HEK293 (cell line): Measurements from ENCODE around the gene RPL23.

Experiments used
- EGR2 ChIP-seq: fragments of 450-650 bp; formaldehyde crosslinking; IDR thresholded peaks from 2 replicates; pipeline ENCODE4 v1.5.1; 2016; ENCODE audit warnings: low read depth, missing biosample characterization, missing genetic modification characterization
- HOXC10 ChIP-seq: sonication (generic); formaldehyde crosslinking; IDR thresholded peaks from 2 replicates; pipeline ENCODE4 v1.8.1; 2023; ENCODE audit warnings: mild to moderate bottlenecking, missing genetic modification reagents
- KLF9 ChIP-seq: fragments of 450-650 bp; formaldehyde crosslinking; IDR thresholded peaks from 2 replicates; pipeline ENCODE4 v1.5.1; 2016; ENCODE audit warnings: missing biosample characterization, missing genetic modification characterization, low read depth
- REPIN1 ChIP-seq: fragments of 450-650 bp; formaldehyde crosslinking; IDR thresholded peaks from 2 replicates; pipeline ENCODE4 v1.5.1; 2017; ENCODE audit warnings: missing biosample characterization, missing genetic modification characterization, low read depth
- SALL2 ChIP-seq: fragments of 450-650 bp; formaldehyde crosslinking; IDR thresholded peaks from 2 replicates; pipeline ENCODE4 v1.5.0; 2017; ENCODE audit warnings: missing biosample characterization, mild to moderate bottlenecking, missing genetic modification characterization, borderline replicate concordance
- TCF7L2 ChIP-seq: IDR thresholded peaks from 2 replicates; pipeline ENCODE4 v1.6.1; 2011; ENCODE audit warnings: low read depth, mild to moderate bottlenecking, inconsistent platforms, low read length, moderate library complexity, borderline replicate concordance
- ZBTB21 ChIP-seq: fragments of 450-650 bp; formaldehyde crosslinking; IDR thresholded peaks from 2 replicates; pipeline ENCODE4 v1.5.1; 2017; ENCODE audit warnings: missing biosample characterization, missing genetic modification characterization
- ZEB2 ChIP-seq: fragments of 450-650 bp; formaldehyde crosslinking; IDR thresholded peaks from 2 replicates; pipeline ENCODE4 v1.5.1; 2016; ENCODE audit warnings: missing biosample characterization, missing genetic modification characterization
- ZFP69B ChIP-seq: fragments of 450-650 bp; formaldehyde crosslinking; IDR thresholded peaks from 2 replicates; pipeline ENCODE4 v1.5.1; 2016; ENCODE audit warnings: missing biosample characterization, missing genetic modification characterization
- ZNF121 ChIP-seq: fragments of 450-650 bp; formaldehyde crosslinking; IDR thresholded peaks from 2 replicates; pipeline ENCODE4 v1.5.1; 2016; ENCODE audit warnings: missing biosample characterization, missing genetic modification characterization
- ZNF140 ChIP-seq: fragments of 450-650 bp; formaldehyde crosslinking; IDR thresholded peaks from 2 replicates; pipeline ENCODE4 v1.5.1; 2016; ENCODE audit warnings: missing biosample characterization, missing genetic modification characterization
- ZNF146 ChIP-seq: fragments of 450-650 bp; formaldehyde crosslinking; IDR thresholded peaks from 2 replicates; pipeline ENCODE4 v1.5.1; 2016; ENCODE audit warnings: missing biosample characterization, missing genetic modification characterization
- ZNF324 ChIP-seq: fragments of 450-650 bp; formaldehyde crosslinking; IDR thresholded peaks from 2 replicates; pipeline ENCODE4 v1.5.1; 2016; ENCODE audit warnings: missing biosample characterization, missing genetic modification characterization
- ZNF391 ChIP-seq: fragments of 450-650 bp; formaldehyde crosslinking; IDR thresholded peaks from 2 replicates; pipeline ENCODE4 v1.5.1; 2016; ENCODE audit warnings: low read depth, missing biosample characterization, missing genetic modification characterization, borderline replicate concordance
- ZNF416 ChIP-seq: fragments of 450-650 bp; formaldehyde crosslinking; IDR thresholded peaks from 2 replicates; pipeline ENCODE4 v1.5.1; 2016; ENCODE audit warnings: missing biosample characterization, missing genetic modification characterization
- ZNF521 ChIP-seq: fragments of 450-650 bp; formaldehyde crosslinking; IDR thresholded peaks from 2 replicates; pipeline ENCODE4 v1.5.1; 2017; ENCODE audit warnings: missing biosample characterization, mild to moderate bottlenecking, missing genetic modification characterization
- ZNF544 ChIP-seq: fragments of 450-650 bp; formaldehyde crosslinking; IDR thresholded peaks from 2 replicates; pipeline ENCODE4 v1.5.0; 2017; ENCODE audit warnings: missing biosample characterization, missing genetic modification characterization
- ZNF555 ChIP-seq: fragments of 450-650 bp; formaldehyde crosslinking; conservative IDR thresholded peaks from 2 replicates; pipeline ENCODE4 v1.5.1; 2017; ENCODE audit warnings: missing biosample characterization, mild to moderate bottlenecking, missing genetic modification characterization, inconsistent platforms
- ZNF629 ChIP-seq: fragments of 450-650 bp; formaldehyde crosslinking; IDR thresholded peaks from 2 replicates; pipeline ENCODE4 v1.5.1; 2017; ENCODE audit warnings: missing biosample characterization, missing genetic modification characterization
- ZNF654 ChIP-seq: fragments of 450-650 bp; formaldehyde crosslinking; IDR thresholded peaks from 2 replicates; pipeline ENCODE4 v1.5.1; 2016; ENCODE audit warnings: low read depth, missing biosample characterization, missing genetic modification characterization
- ZNF785 ChIP-seq: fragments of 450-650 bp; formaldehyde crosslinking; IDR thresholded peaks from 2 replicates; pipeline ENCODE4 v1.5.1; 2016; ENCODE audit warnings: missing biosample characterization, missing genetic modification characterization
- ZSCAN23 ChIP-seq: fragments of 450-650 bp; formaldehyde crosslinking; IDR thresholded peaks from 2 replicates; pipeline ENCODE4 v1.5.1; 2016; ENCODE audit warnings: missing biosample characterization, missing genetic modification characterization
- TF ChIP-seq, protein P1 (sequence below): fragments of 450-650 bp; formaldehyde crosslinking; IDR thresholded peaks from 2 replicates; pipeline ENCODE4 v1.5.1; 2016; ENCODE audit warnings: missing biosample characterization, missing genetic modification characterization
- TF ChIP-seq, protein P2 (sequence below): fragments of 450-650 bp; formaldehyde crosslinking; IDR thresholded peaks from 2 replicates; pipeline ENCODE4 v1.5.1; 2016; ENCODE audit warnings: missing biosample characterization, missing genetic modification characterization
- TF ChIP-seq, protein P3 (sequence below): fragments of 450-650 bp; formaldehyde crosslinking; IDR thresholded peaks from 2 replicates; pipeline ENCODE4 v1.5.0; 2017; ENCODE audit warnings: missing biosample characterization, missing genetic modification characterization, borderline replicate concordance
- TF ChIP-seq, protein P4 (sequence below): fragments of 450-650 bp; formaldehyde crosslinking; IDR thresholded peaks from 2 replicates; pipeline ENCODE4 v1.5.1; 2016; ENCODE audit warnings: missing biosample characterization, missing genetic modification characterization
- TF ChIP-seq, protein P5 (sequence below): fragments of 450-650 bp; formaldehyde crosslinking; IDR thresholded peaks from 2 replicates; pipeline ENCODE4 v1.5.1; 2016; ENCODE audit warnings: missing biosample characterization, missing genetic modification characterization

The RPL23 gene

DNA sequence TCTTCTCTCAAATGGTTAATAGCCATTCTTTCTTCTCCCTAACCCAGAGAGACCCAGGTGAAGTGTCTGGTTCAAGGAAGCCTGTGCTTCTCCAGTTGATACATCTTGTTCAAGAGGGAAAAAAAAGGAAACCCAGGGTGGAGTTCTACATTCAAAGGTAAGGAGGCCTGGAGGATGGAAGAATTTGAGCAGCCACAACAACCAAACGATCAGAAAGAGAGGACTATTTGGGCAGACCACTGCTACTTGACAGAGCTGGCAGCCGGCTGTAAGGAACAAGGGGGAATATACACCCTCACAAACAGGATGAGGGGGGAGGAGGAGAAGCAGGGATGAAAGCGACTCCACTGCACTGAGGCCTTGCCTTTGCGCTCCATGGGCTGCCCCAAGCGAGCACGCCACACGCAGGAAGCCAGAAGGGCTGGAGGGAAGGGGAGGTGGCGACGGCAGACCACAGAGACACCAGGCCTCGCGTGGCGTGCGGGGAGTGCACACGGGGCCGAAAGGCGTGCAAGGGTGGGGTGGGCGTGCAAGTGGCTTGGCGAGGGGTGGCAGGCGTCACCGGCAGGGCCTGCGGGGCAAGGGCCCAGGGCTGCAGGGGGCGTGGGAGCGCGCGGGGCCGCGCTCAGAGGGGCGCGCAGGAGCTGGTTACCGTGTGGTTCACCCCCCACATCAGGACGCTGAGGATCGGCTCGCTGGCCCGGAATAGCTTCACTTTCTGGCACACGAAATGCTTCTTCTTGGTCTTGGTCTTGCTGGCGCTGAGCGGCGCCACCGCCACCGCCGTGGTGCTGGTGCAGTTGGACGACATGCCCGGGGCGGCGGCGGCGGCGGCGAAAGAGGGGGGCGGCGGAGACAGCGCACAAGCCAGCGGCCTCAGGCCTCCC is 54.7 kb downstream of the RPL23 start (continued):
- TF ChIP-seq ZSCAN23 (tag by site-specific recombination) = no peak
- TF ChIP-seq ZNF324 = no peak
- 0 out of 2 replicates have a peak, but pooled peaks have one; percentile 42 for TF ChIP-seq ZNF121 (tag by site-specific recombination)
- TF ChIP-seq, protein P1, sequence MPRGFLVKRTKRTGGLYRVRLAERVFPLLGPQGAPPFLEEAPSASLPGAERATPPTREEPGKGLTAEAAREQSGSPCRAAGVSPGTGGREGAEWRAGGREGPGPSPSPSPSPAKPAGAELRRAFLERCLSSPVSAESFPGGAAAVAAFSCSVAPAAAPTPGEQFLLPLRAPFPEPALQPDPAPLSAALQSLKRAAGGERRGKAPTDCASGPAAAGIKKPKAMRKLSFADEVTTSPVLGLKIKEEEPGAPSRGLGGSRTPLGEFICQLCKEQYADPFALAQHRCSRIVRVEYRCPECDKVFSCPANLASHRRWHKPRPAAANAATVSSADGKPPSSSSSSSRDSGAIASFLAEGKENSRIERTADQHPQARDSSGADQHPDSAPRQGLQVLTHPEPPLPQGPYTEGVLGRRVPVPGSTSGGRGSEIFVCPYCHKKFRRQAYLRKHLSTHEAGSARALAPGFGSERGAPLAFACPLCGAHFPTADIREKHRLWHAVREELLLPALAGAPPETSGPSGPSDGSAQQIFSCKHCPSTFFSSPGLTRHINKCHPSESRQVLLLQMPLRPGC (tag by site-specific recombination) = no peak
- no peak for TF ChIP-seq ZNF654 (tag by site-specific recombination)
- TF ChIP-seq ZNF391 (tag by site-specific recombination) = no peak
- TF ChIP-seq, protein P2, sequence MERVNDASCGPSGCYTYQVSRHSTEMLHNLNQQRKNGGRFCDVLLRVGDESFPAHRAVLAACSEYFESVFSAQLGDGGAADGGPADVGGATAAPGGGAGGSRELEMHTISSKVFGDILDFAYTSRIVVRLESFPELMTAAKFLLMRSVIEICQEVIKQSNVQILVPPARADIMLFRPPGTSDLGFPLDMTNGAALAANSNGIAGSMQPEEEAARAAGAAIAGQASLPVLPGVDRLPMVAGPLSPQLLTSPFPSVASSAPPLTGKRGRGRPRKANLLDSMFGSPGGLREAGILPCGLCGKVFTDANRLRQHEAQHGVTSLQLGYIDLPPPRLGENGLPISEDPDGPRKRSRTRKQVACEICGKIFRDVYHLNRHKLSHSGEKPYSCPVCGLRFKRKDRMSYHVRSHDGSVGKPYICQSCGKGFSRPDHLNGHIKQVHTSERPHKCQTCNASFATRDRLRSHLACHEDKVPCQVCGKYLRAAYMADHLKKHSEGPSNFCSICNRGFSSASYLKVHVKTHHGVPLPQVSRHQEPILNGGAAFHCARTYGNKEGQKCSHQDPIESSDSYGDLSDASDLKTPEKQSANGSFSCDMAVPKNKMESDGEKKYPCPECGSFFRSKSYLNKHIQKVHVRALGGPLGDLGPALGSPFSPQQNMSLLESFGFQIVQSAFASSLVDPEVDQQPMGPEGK (tag by site-specific recombination) = 0 out of 2 replicates have a peak, but pooled peaks have one; percentile 68
- TF ChIP-seq ZNF521 (tag by site-specific recombination) = no peak
- TF ChIP-seq, protein P3, sequence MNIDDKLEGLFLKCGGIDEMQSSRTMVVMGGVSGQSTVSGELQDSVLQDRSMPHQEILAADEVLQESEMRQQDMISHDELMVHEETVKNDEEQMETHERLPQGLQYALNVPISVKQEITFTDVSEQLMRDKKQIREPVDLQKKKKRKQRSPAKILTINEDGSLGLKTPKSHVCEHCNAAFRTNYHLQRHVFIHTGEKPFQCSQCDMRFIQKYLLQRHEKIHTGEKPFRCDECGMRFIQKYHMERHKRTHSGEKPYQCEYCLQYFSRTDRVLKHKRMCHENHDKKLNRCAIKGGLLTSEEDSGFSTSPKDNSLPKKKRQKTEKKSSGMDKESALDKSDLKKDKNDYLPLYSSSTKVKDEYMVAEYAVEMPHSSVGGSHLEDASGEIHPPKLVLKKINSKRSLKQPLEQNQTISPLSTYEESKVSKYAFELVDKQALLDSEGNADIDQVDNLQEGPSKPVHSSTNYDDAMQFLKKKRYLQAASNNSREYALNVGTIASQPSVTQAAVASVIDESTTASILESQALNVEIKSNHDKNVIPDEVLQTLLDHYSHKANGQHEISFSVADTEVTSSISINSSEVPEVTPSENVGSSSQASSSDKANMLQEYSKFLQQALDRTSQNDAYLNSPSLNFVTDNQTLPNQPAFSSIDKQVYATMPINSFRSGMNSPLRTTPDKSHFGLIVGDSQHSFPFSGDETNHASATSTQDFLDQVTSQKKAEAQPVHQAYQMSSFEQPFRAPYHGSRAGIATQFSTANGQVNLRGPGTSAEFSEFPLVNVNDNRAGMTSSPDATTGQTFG = no peak
- TF ChIP-seq ZNF140 (tag by site-specific recombination) = no peak
- no peak for TF ChIP-seq HOXC10 (CRISPR knock-in tag)
- no peak for TF ChIP-seq REPIN1 (tag by site-specific recombination)
- TF ChIP-seq KLF9 = peak; percentile 87
- no peak for TF ChIP-seq ZNF555 (tag by site-specific recombination)
- TF ChIP-seq, protein P4, sequence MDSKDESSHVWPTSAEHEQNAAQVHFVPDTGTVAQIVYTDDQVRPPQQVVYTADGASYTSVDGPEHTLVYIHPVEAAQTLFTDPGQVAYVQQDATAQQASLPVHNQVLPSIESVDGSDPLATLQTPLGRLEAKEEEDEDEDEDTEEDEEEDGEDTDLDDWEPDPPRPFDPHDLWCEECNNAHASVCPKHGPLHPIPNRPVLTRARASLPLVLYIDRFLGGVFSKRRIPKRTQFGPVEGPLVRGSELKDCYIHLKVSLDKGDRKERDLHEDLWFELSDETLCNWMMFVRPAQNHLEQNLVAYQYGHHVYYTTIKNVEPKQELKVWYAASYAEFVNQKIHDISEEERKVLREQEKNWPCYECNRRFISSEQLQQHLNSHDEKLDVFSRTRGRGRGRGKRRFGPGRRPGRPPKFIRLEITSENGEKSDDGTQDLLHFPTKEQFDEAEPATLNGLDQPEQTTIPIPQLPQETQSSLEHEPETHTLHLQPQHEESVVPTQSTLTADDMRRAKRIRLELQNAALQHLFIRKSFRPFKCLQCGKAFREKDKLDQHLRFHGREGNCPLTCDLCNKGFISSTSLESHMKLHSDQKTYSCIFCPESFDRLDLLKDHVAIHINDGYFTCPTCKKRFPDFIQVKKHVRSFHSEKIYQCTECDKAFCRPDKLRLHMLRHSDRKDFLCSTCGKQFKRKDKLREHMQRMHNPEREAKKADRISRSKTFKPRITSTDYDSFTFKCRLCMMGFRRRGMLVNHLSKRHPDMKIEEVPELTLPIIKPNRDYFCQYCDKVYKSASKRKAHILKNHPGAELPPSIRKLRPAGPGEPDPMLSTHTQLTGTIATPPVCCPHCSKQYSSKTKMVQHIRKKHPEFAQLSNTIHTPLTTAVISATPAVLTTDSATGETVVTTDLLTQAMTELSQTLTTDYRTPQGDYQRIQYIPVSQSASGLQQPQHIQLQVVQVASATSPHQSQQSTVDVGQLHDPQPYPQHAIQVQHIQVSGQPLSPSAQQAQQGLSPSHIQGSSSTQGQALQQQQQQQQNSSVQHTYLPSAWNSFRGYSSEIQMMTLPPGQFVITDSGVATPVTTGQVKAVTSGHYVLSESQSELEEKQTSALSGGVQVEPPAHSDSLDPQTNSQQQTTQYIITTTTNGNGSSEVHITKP (tag by site-specific recombination) = peak; percentile 85
- TF ChIP-seq ZNF146 = 0 out of 2 replicates have a peak, but pooled peaks have one; percentile 14
- TF ChIP-seq ZNF416 (tag by site-specific recombination) = no peak
- TF ChIP-seq ZNF629 (tag by site-specific recombination) = no peak
- TF ChIP-seq, protein P5, sequence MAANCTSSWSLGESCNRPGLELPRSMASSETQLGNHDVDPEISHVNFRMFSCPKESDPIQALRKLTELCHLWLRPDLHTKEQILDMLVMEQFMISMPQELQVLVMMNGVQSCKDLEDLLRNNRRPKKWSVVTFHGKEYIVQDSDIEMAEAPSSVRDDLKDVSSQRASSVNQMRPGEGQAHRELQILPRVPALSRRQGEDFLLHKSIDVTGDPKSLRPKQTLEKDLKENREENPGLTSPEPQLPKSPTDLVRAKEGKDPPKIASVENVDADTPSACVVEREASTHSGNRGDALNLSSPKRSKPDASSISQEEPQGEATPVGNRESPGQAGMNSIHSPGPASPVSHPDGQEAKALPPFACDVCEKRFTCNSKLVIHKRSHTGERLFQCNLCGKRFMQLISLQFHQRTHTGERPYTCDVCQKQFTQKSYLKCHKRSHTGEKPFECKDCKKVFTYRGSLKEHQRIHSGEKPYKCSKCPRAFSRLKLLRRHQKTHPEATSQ = peak; percentile 35; the same call in 1 of the 2 replicates
- no peak for TF ChIP-seq SALL2
- TF ChIP-seq ZFP69B (tag by site-specific recombination) = no peak
- TF ChIP-seq ZNF544 (tag by site-specific recombination) = no peak
- no peak; the same call in 1 of the 2 replicates for TF ChIP-seq TCF7L2
- TF ChIP-seq ZEB2 (tag by site-specific recombination) = no peak; the same call in 1 of the 2 replicates
- no peak for TF ChIP-seq ZNF785 (tag by site-specific recombination)
- TF ChIP-seq EGR2 (tag by site-specific recombination) = peak; percentile 75
- no peak for TF ChIP-seq ZBTB21 (tag by site-specific recombination)
